ENCODE data around the gene SLC12A5. TPM values are rescaled to one million over a fixed set of nuclear protein-coding genes. Genes with fewer than 3 reads are reported as not detected.
A peak's percentile ranks its signal among the peaks of the same experiment; 100 is the strongest.

The SLC12A5 gene
- total RNA-seq, 4 donors from 2014 or later = not detected

DNA sequence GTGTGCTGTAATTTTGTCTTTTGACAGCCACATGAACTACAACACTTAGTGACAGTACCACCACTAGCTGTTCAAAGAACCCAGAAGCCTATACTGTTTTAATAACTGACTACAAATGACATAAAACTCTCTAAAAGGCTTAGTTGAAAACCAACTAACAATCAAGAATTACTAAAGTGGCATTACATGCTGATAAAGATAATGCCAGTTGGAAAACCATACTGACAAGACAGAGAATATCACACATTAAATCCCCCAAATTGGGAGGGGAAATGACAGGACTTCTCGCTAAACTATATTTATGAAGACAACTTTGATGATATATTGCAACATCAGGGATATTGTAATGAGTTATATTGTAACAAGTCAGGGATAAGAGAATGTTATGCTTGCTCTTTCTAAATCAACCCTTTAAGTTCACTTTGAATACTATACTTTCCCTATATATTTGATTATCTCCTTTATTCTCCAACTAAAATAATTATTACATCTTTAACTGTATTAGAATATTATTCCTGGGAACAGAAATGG lies 54.6 kb downstream of the SLC12A5 start:
- DNase-seq = no peak
- H3K36me3 ChIP-seq = peaks cover 0 to 12% (median 0%) of the 10 kb centered on the region in 3 donors
- peaks cover 0 to 56% (median 13%) of the 10 kb centered on the region in 4 donors for H3K4me1 ChIP-seq
- no peaks in the 10 kb centered on the region for H3K27me3 ChIP-seq
- TF ChIP-seq, protein P1, sequence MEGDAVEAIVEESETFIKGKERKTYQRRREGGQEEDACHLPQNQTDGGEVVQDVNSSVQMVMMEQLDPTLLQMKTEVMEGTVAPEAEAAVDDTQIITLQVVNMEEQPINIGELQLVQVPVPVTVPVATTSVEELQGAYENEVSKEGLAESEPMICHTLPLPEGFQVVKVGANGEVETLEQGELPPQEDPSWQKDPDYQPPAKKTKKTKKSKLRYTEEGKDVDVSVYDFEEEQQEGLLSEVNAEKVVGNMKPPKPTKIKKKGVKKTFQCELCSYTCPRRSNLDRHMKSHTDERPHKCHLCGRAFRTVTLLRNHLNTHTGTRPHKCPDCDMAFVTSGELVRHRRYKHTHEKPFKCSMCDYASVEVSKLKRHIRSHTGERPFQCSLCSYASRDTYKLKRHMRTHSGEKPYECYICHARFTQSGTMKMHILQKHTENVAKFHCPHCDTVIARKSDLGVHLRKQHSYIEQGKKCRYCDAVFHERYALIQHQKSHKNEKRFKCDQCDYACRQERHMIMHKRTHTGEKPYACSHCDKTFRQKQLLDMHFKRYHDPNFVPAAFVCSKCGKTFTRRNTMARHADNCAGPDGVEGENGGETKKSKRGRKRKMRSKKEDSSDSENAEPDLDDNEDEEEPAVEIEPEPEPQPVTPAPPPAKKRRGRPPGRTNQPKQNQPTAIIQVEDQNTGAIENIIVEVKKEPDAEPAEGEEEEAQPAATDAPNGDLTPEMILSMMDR (IDR thresholded peaks at IDR 0.05) = no peak
- TF ChIP-seq POLR2A (IDR thresholded peaks at IDR 0.05) = no peak
- no peak overlapping the region for H3K27ac ChIP-seq
- no peak overlapping the region for H3K4me3 ChIP-seq
- no peaks in the 10 kb centered on the region for H3K9me3 ChIP-seq

DNA sequence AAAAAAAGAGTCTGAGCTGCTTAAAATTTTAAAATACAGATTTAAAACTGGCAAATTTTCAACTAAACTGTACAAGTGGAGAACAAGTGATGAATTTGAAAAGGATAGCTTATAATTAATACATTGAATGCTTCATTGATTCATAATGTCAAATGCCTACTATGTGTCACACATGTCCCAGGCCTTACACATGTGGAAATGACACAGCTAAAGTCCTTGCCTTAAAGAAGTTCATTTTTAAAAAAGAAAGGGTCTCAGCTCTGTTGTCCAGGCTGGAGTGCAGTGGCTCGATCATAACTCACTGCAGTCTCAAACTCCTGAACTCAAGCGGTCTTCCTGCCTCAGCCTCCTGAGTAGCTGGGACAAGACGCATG lies 55.8 kb downstream of the SLC12A5 start:
- no peak for TF ChIP-seq POLR2A (IDR thresholded peaks at IDR 0.05)
- TF ChIP-seq, protein P1 (IDR thresholded peaks at IDR 0.05) = no peak
- Histone ChIP-seq H3K27me3 (no peaks in the 10 kb centered on the region), H3K27ac (no peak overlapping the region), H3K9me3 (no peaks in the 10 kb centered on the region), H3K4me3 (no peak overlapping the region), H3K36me3 (peaks cover 0 to under 1% (median 0%) of the 10 kb centered on the region in 3 donors), H3K4me1 (peaks cover 0 to 57% (median 14%) of the 10 kb centered on the region in 4 donors)
- no peak for DNase-seq

DNA sequence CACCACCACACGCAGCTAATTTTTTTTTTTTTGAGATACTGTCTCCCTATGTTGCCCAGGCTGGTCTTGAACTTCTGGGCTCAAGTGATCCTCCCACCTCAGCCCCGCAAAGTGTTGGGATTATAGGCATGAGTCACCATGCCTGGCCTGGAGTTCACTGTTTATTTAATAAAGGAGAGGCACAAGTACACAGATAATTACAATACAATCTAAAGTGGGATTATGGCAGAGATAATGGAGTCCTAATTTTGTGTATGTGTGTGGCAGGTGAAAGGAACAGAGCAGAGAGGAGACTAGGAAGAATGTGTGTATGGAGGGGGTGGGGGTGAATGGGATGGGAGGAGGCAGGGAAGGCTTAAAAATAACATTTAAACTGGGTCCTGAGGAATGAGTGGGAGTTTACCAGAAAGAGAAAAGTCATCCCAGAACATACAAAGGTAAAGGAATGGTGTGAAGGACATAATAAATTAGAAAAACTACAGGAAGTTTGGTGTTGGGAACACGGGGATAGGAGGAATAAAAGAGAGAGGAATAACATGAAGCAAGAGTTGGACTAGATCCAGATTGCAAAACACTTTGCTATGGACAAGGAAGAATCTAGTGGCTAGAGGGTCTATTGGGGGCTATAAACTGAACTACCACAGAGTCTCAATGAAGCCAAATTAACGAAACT lies 56.3 kb downstream of the SLC12A5 start:
- peak overlapping the region in 1 of 4 donors; percentile 22 for H3K27ac ChIP-seq
- no peaks in the 10 kb centered on the region for H3K27me3 ChIP-seq
- no peak for TF ChIP-seq POLR2A (IDR thresholded peaks at IDR 0.05)
- TF ChIP-seq, protein P1 (IDR thresholded peaks at IDR 0.05) = no peak
- peaks cover 0 to 57% (median 14%) of the 10 kb centered on the region in 4 donors for H3K4me1 ChIP-seq
- H3K9me3 ChIP-seq = no peaks in the 10 kb centered on the region
- H3K4me3 ChIP-seq = no peak overlapping the region
- no peaks in the 10 kb centered on the region for H3K36me3 ChIP-seq
- no peak for DNase-seq

DNA sequence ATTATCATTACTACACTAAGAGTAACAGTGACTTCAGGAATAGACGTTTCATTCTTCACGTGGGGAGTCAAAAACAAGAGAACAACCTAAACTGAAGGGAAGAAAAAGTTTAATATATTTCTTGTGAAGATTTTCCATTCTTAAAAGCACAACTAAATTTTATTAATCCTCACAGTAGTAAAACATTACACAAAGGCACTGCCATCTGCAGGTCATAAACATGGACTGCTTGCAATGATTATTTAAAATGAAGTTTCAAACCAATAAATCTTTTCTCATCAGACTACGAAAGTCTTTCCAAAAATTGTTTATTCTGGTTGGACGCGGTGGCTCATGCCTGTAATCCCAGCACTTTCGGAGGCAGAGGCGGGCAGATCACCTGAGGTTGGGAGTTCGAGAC lies 58.1 kb downstream of the SLC12A5 start:
- no peak overlapping the region for H3K27ac ChIP-seq
- no peaks in the 10 kb centered on the region for H3K27me3 ChIP-seq
- H3K4me1 ChIP-seq = peaks cover 0 to 57% (median 14%) of the 10 kb centered on the region in 4 donors
- no peaks in the 10 kb centered on the region for H3K9me3 ChIP-seq
- no peak for DNase-seq
- H3K4me3 ChIP-seq = no peak overlapping the region
- TF ChIP-seq, protein P1 (IDR thresholded peaks at IDR 0.05) = peak in 5 of 6 experiments; percentile 5 to 42 (median 37)
- no peak for TF ChIP-seq POLR2A (IDR thresholded peaks at IDR 0.05)
- H3K36me3 ChIP-seq = no peaks in the 10 kb centered on the region

DNA sequence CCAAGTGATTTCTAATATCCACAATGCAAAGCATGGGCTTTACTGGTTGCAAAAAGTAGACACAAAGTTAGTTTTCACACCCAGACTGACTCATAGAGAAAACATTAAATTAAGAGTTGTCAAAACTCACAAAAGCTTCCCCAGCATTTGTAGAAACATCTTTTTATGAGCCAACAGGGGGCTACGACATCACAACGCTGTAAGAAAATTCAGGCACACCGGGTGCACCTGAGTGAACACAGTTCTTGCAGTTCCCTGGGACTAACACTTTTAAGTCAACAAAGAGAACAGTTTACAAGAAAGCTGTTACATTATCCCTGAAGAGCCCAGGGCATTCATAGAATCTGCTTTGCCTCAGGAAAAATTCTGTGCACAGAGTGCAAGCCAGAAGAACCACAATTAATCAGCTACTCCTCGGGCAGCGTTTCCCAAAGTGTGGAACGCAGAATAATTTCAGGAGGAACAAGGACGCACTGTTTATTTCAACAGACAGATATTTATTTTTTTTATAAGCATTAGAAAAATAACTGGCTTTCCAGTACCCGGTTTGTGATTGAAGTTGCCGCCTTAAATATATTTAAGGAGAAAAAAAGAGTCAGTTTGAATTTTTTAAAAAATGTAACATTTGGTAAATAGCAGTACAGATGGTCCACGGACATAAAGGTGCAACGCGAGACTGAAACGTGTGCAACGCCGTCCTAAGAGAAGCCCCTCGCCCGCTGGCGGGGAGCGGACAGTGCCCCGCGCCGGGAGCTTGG lies 59.6 kb downstream of the SLC12A5 start:
- Histone ChIP-seq H3K27me3 (no peaks in the 10 kb centered on the region), H3K9me3 (no peaks in the 10 kb centered on the region), H3K27ac (peak overlapping the region; percentile 97 to 100 (median 99)), H3K36me3 (no peaks in the 10 kb centered on the region), H3K4me3 (peak overlapping the region; percentile 82 to 98 (median 86)), H3K4me1 (peaks cover 0 to 44% (median 12%) of the 10 kb centered on the region in 4 donors)
- no peak for DNase-seq
- no peak for TF ChIP-seq POLR2A (IDR thresholded peaks at IDR 0.05)
- TF ChIP-seq, protein P1 (IDR thresholded peaks at IDR 0.05) = no peak

Data from Peyer's patch (tissue), 4 donors.